GM12872 (cell line): ENCODE results near the gene PPHLN1.

Source experiments
- TF ChIP-seq, protein P1 (sequence below): IDR thresholded peaks from 3 replicates; pipeline ENCODE4 v1.5.1; 2011; ENCODE audit warnings: low read depth, mild to moderate bottlenecking, low read length, moderate library complexity; ENCODE audit not compliant: insufficient read depth

Gene PPHLN1

DNA sequence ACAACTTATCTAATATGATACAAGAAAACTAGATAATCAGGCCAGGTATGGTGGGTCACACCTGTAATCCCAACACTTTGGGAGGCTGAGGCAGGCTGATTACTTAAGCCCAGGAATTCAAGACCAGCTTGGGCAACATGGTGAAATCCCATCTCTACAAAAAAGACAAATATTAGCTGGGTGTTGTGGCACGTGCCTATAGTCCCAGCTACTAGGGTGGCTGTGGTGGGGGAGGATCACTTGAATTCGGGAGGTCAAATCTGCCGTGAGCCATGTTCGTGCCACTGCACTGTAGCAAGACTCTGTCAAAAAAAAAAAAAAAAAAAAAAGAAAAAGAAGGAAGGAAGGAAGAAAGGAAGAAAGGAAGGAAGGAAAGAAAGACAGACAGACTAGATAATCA, 27.1 kb upstream of the PPHLN1 start:
- TF ChIP-seq, protein P1, sequence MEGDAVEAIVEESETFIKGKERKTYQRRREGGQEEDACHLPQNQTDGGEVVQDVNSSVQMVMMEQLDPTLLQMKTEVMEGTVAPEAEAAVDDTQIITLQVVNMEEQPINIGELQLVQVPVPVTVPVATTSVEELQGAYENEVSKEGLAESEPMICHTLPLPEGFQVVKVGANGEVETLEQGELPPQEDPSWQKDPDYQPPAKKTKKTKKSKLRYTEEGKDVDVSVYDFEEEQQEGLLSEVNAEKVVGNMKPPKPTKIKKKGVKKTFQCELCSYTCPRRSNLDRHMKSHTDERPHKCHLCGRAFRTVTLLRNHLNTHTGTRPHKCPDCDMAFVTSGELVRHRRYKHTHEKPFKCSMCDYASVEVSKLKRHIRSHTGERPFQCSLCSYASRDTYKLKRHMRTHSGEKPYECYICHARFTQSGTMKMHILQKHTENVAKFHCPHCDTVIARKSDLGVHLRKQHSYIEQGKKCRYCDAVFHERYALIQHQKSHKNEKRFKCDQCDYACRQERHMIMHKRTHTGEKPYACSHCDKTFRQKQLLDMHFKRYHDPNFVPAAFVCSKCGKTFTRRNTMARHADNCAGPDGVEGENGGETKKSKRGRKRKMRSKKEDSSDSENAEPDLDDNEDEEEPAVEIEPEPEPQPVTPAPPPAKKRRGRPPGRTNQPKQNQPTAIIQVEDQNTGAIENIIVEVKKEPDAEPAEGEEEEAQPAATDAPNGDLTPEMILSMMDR = no peak

DNA sequence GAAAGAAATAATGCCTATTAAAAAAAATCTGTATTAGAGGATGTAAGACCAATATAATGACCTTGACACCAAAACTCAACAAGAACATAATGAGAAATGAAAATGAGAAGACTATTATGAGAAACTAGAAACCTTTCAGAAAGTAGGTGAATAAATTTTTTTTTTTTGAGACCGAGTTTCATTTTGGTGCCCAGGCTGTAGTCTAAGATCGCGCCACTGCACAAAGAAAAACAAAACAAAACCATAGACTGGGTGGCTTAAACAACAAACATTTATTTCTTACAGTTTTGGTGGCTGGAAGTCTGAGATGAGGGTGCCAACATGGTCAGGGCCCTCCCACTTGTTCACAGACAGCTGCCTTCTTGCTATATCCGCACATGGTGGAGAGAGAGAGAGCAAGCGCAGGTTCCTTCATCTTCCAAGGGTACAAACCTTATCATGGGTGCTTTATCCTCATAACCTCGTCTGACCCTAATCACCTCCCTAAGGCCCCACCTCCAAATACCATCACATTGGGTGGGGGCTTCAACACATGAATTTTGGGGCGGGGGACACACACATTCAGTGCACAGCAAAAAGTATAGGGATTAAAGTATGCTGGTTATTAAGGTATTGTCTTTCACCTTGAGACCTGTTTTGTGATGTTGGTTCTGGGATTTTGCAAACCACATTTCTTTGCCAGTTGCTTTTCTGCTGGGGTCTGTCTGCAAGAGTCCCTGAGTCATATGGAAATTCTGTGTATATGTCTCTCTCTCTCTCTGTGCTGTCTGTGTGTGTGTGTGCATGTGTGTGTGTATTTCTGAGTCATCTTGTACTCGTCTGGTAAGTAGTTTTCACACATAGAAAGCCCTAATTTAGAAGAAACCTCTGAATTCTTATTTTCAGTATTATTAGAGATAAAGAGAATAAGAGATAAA, 26.3 kb upstream of the PPHLN1 start:
- TF ChIP-seq, protein P1 = no peak

DNA sequence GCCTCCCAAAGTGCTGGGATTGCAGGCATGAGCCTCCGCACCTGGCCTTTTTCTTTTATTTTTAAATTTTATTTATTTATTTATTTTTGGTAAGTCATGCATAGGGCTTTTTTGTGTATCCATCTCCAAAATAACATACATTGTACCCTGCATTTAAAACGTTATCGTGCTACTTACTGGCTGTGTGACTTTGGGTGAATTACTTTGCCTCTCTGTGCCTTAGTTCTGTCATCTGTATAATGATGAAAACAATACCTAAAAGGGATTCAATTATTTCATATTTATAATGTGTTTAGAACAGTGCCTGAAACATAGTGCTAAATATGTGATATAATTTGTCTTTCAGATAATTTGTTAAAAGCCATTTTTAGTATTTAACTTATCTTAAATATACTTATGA, 19.7 kb upstream of the PPHLN1 start:
- TF ChIP-seq, protein P1 = no peak

DNA sequence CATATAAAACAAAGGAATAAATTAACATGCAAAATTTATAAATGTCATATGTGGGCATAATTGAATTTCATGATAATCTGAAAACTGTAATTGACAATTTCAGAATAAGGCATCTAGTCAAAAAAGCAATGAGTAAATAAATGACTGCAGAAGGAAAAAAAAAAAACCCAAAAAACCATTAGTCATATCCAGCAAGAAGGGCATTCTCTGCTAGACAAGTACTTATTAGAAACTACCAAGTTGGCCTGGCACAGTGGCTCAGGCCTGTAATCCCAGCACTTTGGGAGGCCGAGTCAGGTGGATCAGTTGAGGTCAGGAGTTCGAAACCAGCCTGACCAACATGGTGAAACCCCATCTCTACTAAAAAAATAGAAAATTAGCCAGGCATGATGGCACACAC, 17.6 kb upstream of the PPHLN1 start:
- TF ChIP-seq, protein P1 = no peak

DNA sequence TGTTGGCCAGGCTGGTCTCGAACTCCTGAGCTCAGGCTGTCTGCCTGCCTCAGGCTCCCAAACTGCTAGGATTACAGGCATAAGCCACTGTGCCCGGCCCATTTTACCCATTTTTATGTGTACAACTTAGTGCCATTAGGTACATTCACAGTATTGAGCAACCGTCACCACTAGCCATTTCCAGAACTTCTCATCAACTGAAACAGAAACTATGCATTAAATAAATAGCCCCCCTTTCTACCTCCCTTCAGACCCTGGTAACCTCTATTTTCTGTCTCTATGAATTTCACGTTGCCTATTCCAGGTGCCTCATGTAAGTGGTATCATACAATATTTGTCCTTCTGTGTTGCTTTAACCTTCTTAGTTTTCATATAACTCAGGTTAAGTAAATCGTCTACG, 16.0 kb upstream of the PPHLN1 start:
- TF ChIP-seq, protein P1 = no peak

DNA sequence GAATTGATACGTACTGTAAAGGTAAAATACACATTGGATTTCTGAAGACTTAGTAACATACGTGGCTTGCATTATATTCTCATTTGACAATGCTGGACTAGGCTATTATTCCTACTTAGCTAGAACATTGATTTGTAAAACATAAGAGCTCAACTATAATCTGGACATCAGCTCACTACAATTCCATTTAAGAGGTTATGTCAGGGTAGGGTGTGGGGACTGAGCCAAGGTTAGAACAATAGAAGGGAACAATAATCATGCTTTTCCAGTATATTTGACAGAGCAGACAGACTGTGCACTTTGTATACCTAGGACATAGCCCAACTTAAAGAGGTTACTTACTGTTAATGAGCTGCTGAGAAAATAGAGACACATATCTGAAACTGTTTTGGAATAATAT, 10.9 kb upstream of the PPHLN1 start:
- TF ChIP-seq, protein P1 = no peak

DNA sequence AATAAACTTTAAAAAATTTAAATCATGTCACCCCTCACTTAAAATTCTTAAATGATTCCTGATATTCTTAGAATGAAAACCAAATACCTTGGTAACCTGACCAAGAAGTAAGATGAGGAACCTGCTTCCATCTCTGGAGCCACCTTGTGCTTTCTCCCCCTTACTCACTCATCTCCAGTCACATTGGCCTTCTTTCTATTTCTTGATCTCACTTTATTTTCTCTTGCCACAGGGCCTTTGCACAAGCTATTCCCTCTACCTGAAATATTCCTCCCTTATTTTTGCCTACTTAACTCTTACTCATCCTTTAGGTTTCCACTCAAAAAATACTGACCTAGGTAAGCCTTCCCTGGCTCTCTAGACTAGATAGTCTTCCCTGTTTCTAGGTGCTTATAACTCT, 5.2 kb upstream of the PPHLN1 start:
- TF ChIP-seq, protein P1 = no peak
